GM18868 (cell line): Measurements from ENCODE around the gene RNPEP.
A peak's percentile ranks its signal among the peaks of the same experiment; 100 is the strongest.
"Not testable (repeated sequence)": the region's sequence is repeated elsewhere in the genome, so short reads cannot be mapped to it uniquely, and the experiment has no call there.

ENCODE experiments used
- ATAC-seq: cut with Tn5 transposase; IDR thresholded peaks from one replicate; pipeline ENCODE4 v1.9.1; 2021; ENCODE audit warnings: mild to moderate bottlenecking, moderate library complexity; ENCODE audit not compliant: unreplicated experiment

The RNPEP gene

GRCh38 chr1:201982623-201983379, at the start of gene RNPEP:
TSS of gene RNPEP (plus strand) at chr1:201982648. CDS start at chr1:201982667, 19 bp downstream.
- ATAC-seq, result peak; percentile 80

GRCh38 chr1:201933840-201934430, 48.5 kb upstream of the RNPEP start:
- no peak for ATAC-seq

GRCh38 chr1:201937624-201938213, 44.7 kb upstream of the RNPEP start:
- no peak for ATAC-seq

GRCh38 chr1:201938440-201939035, 43.9 kb upstream of the RNPEP start:
- no peak for ATAC-seq

- ATAC-seq, result no peak
Measured at GRCh38 chr1:201939148-201939547, 43.3 kb upstream of the RNPEP start.

- no peak for ATAC-seq
Measured at GRCh38 chr1:201939574-201939973, 42.9 kb upstream of the RNPEP start.

GRCh38 chr1:201940316-201940715, 42.1 kb upstream of the RNPEP start:
- not testable (repeated sequence) for ATAC-seq

- ATAC-seq, result no peak
Measured at GRCh38 chr1:201941420-201942128, 40.9 kb upstream of the RNPEP start.

GRCh38 chr1:201942129-201942495, 40.3 kb upstream of the RNPEP start:
- ATAC-seq, result no peak

- ATAC-seq, result no peak
Measured at GRCh38 chr1:201944002-201944401, 38.4 kb upstream of the RNPEP start.

- no peak for ATAC-seq
Measured at GRCh38 chr1:201944639-201945038, 37.8 kb upstream of the RNPEP start.

- no peak for ATAC-seq
Measured at GRCh38 chr1:201945157-201945556, 37.3 kb upstream of the RNPEP start.

- ATAC-seq, result no peak
Measured at GRCh38 chr1:201945863-201946223, 36.6 kb upstream of the RNPEP start.

GRCh38 chr1:201946224-201946908, 36.1 kb upstream of the RNPEP start, which contains the start of gene LMOD1:
TSS of gene LMOD1 (minus strand) at chr1:201946548. CDS start at chr1:201946340, 208 bp downstream.
- no peak for ATAC-seq

GRCh38 chr1:201947697-201948008, 34.8 kb upstream of the RNPEP start:
- no peak for ATAC-seq

GRCh38 chr1:201949491-201949890, 33.0 kb upstream of the RNPEP start:
- ATAC-seq, result no peak

- ATAC-seq, result no peak
Measured at GRCh38 chr1:201954263-201955008, 28.0 kb upstream of the RNPEP start.

GRCh38 chr1:201955009-201955728, 27.3 kb upstream of the RNPEP start, which contains the start of gene TIMM17A:
TSS of gene TIMM17A (plus strand) at chr1:201955503. CDS start at chr1:201955527, 24 bp downstream.
- peak; percentile 99 for ATAC-seq

- peak; percentile 40 for ATAC-seq
Measured at GRCh38 chr1:201955729-201956143, 26.7 kb upstream of the RNPEP start.
